Measurements from ENCODE around the gene ASTN2.
A peak's percentile ranks its signal among the peaks of the same experiment; 100 is the strongest.

ASTN2 gene

DNA sequence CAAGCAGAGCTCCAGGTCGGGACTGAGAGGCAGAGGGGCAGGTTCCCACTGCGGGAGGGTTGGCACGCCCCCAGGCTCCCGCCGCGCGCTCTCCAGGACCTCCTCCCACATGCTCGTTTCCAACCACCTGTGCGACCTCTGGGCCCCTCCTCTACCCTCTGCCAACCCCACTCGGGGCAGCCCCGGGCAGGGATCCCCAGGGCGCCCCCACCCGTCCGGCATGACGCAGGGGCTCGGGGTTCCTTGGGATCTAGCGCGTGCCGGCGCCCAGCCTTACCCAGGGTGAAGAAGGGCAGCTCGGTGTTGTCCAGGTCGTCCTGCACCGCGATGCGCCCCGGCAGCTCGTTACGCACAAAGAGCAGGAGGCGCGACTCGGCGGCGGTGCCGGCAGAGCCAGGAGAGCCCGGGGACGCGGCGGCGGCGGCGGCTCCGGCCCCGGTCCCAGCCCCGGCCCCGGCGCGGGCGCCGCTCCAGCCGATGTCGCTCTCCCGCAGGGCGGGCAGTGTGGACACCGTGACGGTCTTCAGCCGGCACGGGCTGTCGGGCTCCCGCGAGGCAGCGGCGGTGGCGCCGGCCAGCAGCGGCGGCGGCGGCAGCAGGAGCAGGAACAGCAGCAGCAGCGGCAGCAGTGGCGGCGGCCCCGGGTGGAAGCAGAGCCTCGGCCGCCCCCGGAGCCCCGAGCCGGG is 494 bp downstream of the ASTN2 start:
- TF ChIP-seq, protein P1, sequence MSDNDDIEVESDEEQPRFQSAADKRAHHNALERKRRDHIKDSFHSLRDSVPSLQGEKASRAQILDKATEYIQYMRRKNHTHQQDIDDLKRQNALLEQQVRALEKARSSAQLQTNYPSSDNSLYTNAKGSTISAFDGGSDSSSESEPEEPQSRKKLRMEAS (IDR thresholded peaks at IDR 0.05; ENCODE audit: low read depth, low read length) = no peak
- TF ChIP-seq POLR2A (IDR thresholded peaks at IDR 0.05; ENCODE audit: extremely low read depth, insufficient read length) = no peak
- TF ChIP-seq, protein P2, sequence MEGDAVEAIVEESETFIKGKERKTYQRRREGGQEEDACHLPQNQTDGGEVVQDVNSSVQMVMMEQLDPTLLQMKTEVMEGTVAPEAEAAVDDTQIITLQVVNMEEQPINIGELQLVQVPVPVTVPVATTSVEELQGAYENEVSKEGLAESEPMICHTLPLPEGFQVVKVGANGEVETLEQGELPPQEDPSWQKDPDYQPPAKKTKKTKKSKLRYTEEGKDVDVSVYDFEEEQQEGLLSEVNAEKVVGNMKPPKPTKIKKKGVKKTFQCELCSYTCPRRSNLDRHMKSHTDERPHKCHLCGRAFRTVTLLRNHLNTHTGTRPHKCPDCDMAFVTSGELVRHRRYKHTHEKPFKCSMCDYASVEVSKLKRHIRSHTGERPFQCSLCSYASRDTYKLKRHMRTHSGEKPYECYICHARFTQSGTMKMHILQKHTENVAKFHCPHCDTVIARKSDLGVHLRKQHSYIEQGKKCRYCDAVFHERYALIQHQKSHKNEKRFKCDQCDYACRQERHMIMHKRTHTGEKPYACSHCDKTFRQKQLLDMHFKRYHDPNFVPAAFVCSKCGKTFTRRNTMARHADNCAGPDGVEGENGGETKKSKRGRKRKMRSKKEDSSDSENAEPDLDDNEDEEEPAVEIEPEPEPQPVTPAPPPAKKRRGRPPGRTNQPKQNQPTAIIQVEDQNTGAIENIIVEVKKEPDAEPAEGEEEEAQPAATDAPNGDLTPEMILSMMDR (IDR thresholded peaks at IDR 0.05; ENCODE audit: low read depth, low read length) = no peak
- no peak for TF ChIP-seq MYC (IDR thresholded peaks at IDR 0.05; ENCODE audit: low read depth, low read length)
- no peak overlapping the region for H3K4me3 ChIP-seq (ENCODE audit: low read depth, low read length)
- no peak for DNase-seq (ENCODE audit: low read depth)

DNA sequence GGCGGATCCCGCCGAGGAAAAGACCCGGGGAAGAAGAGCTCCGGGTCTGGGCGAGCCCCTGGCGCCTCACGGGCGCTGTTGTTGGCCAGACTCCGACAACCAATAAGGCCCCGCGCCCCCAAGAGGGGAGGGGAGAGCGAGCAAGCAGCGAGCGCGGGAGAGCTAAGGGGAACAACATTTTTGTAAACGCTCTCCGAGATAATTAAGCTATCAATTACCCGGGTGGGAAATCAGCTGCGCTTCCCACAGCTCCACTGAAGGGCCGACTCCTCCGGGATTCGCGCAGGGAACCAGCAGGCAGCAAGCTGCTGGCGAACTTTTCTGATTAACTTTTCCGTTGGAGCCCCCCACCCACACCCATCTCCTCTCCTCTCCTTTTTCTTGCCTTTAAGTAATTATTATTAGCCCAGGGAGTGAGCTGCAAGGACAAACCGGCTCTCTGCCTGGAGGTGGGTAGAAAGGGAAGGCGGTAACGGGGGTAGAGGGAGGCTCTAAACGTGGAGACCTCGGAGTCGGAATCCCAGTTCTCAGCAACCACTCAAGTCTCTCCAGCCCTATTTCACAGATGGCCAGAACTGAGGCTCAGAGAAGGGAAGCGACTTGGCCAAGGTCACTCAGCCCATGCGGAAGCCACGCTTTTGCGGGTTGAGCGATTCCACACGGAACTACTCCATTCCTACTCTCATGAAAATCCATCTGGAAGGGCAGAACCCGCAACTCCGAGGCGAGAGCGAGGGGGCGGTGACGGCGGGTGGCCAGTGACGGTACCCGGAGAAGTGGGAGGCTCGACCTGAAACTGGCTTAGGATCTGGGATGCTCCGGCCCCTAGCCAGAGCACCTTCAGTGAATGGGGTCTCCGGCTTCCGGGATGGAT is 1.3 kb downstream of the ASTN2 start:
- no peak for TF ChIP-seq MYC (IDR thresholded peaks at IDR 0.05; ENCODE audit: low read depth, low read length)
- TF ChIP-seq, protein P1 (IDR thresholded peaks at IDR 0.05; ENCODE audit: low read depth, low read length) = no peak
- no peak for DNase-seq (ENCODE audit: low read depth)
- H3K4me3 ChIP-seq (ENCODE audit: low read depth, low read length) = no peak overlapping the region

DNA sequence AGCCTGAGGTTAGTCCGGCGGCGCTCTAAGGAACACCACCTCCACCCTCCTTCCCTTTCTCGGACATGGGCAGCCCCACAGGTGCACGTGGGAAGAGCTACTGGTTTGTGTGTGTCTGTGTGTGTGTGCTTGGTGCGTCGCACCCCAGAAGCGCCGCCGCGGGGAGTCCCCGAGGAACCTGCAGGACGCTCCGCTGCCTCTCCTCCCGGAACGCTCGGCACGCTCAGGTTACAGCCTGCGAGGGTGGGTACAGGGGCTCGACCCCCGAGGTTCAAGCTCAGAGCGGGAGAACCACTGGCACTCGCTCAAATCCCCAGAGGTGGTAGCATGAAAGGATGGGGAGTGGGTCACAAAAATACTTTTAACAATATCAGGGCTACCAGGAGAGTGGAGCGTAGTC is 2.0 kb downstream of the ASTN2 start:
- TF ChIP-seq MYC (IDR thresholded peaks at IDR 0.05; ENCODE audit: low read depth, low read length) (no peak), POLR2A (IDR thresholded peaks at IDR 0.05; ENCODE audit: extremely low read depth, insufficient read length) (no peak)
- TF ChIP-seq, protein P1 (IDR thresholded peaks at IDR 0.05; ENCODE audit: low read depth, low read length) = no peak
- TF ChIP-seq, protein P2 (IDR thresholded peaks at IDR 0.05; ENCODE audit: low read depth, low read length) = no peak
- DNase-seq (ENCODE audit: low read depth) = no peak
- no peak overlapping the region for H3K4me3 ChIP-seq (ENCODE audit: low read depth, low read length)

DNA sequence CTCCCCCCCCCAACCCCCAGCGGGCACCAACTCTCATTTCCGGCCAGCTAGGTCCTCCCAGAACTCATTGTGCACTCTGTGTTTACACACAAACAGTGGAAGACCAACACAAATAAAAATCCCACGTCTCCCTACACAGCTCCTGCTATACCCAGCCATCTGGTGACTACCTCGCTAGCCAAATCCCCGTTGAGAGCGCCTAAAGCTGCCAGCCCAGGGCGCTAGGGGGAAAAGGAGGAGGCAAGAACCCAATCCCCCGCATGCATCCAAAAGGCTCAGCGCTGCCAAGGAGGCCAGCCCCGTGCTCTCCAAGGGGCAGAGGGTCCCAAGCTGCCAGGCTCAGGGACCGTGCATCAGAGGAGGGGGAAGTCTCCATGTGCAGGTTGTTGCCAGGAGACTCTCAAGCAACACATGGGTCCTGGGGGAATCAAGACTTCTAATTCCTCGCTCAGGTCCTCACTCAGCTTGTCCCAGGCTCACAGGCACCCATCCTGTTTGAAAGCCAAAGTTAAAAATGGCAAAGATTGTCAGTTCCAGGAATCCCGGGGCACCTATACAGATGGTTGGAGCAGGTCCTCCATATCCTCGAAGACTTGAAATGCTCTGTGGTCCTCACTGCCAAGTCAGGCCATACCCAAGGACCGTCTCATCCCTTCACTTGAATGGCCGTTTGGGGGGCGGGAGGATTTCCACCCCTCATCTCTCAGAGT is 2.7 kb downstream of the ASTN2 start:
- H3K4me3 ChIP-seq (ENCODE audit: low read depth, low read length) = no peak overlapping the region
- no peak for TF ChIP-seq MYC (IDR thresholded peaks at IDR 0.05; ENCODE audit: low read depth, low read length)
- TF ChIP-seq, protein P1 (IDR thresholded peaks at IDR 0.05; ENCODE audit: low read depth, low read length) = no peak
- no peak for TF ChIP-seq POLR2A (IDR thresholded peaks at IDR 0.05; ENCODE audit: extremely low read depth, insufficient read length)
- TF ChIP-seq, protein P2 (IDR thresholded peaks at IDR 0.05; ENCODE audit: low read depth, low read length) = no peak
- no peak for DNase-seq (ENCODE audit: low read depth)

DNA sequence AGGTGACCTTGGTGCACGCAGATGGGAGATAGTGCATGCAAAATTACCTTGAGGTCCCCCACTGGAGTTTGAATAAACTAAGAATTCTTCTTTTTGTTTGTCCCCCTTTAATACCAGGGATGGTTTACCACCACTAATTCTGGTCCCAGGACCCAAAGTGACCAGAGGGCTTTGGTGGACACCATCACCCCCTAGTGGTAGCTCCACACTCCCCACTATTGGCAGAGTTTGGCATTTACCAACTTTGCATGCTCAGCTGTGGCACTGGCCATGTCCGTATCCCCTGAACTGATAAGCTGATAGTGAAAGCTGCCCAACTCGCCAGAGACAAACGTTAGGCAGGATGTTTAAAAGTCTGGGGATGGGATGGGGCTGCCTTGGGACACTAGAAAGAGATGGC is 3.3 kb downstream of the ASTN2 start:
- H3K4me3 ChIP-seq (ENCODE audit: low read depth, low read length) = no peak overlapping the region
- peak; percentile 39 for DNase-seq (ENCODE audit: low read depth)
- TF ChIP-seq, protein P2 (IDR thresholded peaks at IDR 0.05; ENCODE audit: low read depth, low read length) = peak; percentile 79
- no peak for TF ChIP-seq MYC (IDR thresholded peaks at IDR 0.05; ENCODE audit: low read depth, low read length)
- TF ChIP-seq POLR2A (IDR thresholded peaks at IDR 0.05; ENCODE audit: extremely low read depth, insufficient read length) = no peak
- TF ChIP-seq, protein P1 (IDR thresholded peaks at IDR 0.05; ENCODE audit: low read depth, low read length) = no peak
